SK-N-MC (cell line): ENCODE data around the gene TALDO1.

ENCODE experiments used
- EZH2 ChIP-seq: fragments of 200-600 bp; sonication (generic); IDR thresholded peaks from one replicate; pipeline ENCODE4 v1.6.1; 2017; ENCODE audit warnings: antibody characterized with exemption
- POLR2AphosphoS5 ChIP-seq: IDR thresholded peaks from 2 replicates; pipeline ENCODE4 v1.6.1; 2012; ENCODE audit warnings: mild to moderate bottlenecking, low read depth, low read length, borderline replicate concordance

GRCh38 chr11:727281-727701 is 20.0 kb upstream of the TALDO1 start:
- TF ChIP-seq EZH2 (no peak), POLR2AphosphoS5 (no peak)
